Stimulated activated CD4-positive, alpha-beta T cell treated with anti-CD3 and anti-CD28 coated beads, Interleukin-15, amount 100 ng/mL, for 24 hours (primary cell): ENCODE data around the gene SGPP1.
"Not testable (repeated sequence)": the region's sequence is repeated elsewhere in the genome, so short reads cannot be mapped to it uniquely, and the experiment has no call there.

Experiments
- DNase-seq: peaks from one replicate; pipeline ENCODE4 v3.0.0-alpha.2; 2020

The SGPP1 gene

DNA sequence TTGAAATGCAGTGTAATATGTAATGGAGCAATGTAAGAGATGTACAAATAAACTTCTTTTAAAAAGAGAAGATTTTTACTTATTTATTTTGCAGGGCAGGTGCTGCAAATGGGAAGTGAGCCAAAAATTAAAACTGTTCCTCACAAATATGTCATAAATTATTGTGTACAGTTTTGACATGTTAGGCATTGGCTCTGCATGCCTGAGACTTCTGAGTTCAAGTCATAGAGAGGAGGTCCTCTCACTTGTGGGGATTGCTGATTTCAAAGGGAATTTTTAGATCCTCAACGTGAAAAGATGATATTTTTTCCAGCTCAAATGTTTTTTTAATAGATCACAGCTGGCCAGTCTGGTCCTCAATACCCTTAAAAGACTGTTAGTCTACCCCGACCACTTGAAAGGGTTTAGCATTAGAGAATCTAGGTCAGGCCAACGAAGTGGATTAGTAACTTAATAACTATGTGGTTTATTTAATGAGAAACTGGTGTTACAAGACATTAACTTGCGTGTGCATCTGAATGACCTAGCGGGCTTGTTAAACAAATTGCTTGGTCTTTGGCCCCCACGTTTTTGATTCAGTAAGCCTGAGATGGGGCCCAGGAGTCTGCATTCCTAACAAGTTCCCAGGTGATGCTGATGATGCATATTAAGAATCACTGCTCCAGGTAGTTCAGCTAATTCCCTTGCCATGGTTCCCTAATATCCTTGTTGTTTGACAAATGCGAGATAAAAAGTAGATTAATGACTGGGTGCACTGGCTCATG, 55.3 kb downstream of the SGPP1 start:
- no peak for DNase-seq

DNA sequence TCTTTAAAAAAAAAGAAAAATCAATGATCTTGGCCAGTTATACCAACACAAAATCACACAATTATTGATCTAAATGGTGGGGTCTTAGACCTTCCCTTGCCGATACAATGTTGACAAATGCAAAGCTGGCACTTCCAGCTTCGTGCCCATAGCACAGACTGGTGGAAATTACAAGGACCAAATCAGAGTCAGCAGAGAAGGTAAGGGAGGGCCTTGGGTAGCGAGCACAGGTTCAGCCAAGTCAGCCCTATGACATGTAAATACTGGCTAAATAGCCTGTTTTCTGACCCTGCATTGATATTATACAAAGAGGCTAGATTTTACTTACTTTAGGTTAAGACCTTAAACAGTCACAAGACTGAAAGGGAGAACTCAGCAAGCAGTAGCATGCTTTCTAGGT, 55.9 kb downstream of the SGPP1 start:
- DNase-seq, result no peak

DNA sequence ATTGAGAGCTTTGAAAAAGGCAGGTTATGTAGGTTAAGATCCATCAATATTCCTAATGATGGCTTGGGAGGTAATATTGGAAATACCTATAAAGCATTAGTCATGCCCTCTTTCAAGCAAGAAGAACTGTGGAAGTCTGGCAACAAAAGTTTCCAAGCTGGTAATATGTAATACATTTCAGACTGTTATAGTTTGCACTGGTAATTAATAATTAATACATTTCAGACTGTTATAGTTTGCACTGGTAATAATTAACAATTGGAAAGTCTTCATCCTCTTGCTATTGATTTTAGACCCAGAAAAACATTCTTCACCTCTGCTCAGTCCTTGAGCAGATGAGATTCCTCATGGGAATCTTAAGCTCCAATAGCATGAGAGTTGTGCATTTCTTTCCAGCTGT, 57.2 kb downstream of the SGPP1 start:
- DNase-seq, result no peak

DNA sequence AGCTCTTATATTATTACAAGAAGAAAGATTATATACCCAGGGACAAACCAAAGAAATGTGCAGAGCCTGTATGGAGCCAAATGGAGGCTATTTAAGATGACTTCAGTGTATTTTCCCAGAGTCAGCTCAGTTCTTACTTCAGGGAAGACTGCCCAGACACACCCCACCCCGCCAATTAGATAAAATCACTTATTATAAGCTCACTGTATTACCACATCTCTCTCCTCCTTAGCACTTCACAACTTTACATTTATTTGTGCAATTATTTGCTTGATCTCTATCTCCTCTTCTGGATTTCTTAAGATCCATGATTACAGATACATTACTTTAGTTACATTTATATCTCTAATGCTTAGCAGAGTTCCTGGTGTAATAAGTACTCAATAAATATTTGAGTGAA, 61.5 kb downstream of the SGPP1 start:
- DNase-seq, result no peak

DNA sequence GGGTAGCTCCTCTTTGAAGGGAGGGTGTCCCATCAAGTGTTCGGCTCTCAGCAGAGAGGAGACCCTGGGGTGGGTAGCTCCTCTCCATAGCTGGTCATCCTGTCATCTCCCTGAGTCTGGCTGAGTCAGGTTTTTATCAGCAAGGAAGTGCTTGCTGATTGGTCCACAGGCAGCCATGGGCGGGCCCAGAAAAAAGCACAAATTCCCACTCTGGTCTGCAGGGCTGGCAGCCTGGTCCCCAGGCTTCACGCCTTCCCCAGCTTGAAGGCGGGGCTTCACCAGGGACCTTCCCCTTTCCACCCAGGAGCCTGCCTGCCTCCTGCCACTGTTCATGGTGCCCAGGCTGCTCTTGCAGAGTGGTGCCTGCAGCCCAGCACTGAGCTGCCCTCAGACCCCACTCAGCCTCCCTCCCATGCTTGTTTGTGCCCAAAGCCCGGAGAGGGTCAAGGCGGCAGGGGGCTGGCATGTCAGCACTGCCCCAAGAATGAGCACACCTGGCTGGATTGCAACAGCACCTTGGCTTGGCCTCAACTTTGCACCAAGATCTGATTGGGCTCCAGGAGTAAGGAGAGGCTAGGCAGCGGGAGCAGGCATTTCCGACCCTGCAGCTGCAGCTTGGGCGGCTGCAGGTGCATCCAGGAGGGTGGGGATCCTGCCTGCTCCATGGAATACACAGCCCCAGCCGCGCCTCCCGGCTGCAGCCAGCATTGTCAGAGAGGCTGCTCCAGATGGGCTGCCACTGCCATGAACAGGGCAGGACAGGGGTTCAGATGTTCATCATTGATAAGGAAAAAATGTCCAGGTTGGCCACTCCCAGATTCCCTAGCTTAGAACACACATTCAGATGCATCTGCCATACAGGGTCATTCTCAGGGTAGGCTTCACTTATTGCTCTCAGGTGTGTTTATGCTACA, 64.2 kb downstream of the SGPP1 start:
- DNase-seq, result no peak

DNA sequence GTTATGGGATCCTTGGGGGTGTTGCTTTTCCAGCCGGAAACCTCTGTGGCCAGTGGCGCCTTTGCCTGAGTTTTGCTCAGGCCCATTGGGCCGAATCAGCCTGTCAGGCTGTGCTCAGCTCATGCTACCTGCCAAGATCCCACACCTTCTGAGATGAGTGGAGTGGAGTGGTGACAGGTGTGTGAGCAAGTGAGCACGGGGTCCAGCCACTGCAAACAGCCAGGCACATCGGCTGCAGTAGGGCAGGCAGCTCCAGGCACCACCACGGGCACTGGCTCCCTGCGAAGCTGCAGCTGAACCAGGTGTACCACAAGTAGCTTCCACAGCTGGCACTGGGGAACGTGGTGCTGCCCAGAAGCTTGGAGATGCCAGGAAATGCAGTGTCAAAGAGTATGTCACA, 65.1 kb downstream of the SGPP1 start:
- DNase-seq, result no peak

DNA sequence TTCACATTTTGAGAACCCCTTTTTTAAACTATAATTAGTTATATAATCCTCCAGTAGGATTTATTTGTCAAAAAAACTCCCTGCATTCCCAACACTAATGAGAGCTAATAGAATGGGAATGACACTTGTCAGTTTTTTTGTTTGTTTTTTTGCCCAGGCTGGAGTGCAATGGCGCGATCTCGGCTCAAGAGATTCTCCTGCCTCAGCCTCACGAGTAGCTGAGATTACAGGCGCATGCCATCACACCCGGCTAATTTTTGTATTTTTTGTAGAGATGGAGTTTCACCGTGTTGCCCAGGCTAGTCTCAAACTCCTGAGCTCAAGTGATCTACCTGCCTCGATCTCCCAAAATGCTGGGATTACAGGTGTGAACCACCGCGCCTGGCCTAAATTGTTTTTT, 66.0 kb downstream of the SGPP1 start:
- DNase-seq, result not testable (repeated sequence)

DNA sequence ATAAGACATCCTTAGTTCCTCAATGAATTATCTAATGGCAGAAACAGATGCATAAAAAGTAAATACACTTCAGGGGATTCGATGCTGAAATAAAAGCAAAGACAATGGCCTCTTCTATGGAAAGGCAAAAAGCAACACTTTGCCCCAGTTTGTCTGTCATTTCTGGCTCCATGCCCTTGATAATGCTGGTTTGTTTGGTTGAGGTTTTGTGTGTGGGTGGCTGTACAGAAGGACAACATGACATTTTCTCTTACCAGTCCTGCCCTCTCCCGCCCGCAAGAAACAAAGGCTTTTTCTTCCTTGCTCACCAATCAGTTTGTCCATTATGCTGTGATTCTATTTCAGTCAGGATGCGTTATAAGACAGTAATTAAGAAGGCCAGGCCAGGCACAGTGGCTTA, 68.1 kb downstream of the SGPP1 start:
- no peak for DNase-seq

DNA sequence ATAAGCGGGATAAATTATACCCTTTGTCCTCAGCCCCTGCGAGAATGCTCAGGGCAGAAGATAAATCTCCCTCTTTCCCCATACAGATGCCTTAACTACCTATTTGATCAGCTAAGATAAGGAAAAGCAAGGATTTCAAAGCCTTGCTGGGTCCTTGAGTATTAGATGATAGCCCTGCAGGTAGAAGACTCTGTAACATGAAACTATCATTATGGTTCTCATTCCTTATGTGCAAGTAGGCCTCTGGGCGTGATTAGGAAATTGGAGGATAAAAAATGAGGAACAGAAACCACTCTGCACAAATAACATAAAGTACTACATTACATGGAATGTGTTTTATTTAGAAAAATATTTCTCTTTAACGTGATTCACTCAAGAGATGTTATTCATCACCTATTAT, 71.7 kb downstream of the SGPP1 start:
- no peak for DNase-seq

DNA sequence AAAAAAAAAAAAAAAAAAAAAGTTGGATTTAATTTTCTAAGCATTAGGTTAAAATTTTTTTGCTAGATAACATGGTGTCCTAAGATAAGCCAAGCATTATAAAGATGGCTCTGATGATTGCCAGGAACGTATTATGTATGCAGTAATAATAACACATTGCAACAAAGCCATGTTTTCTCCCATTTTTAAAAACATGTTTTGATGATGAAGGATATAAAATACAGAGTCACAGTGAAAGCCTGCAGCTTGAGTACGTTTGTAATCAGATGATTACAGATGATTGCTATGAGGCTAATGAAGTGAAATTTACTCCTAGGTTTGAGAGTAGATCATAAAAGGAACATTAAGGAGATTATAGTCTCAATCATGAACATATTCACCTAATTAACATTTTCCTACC, 72.9 kb downstream of the SGPP1 start:
- no peak for DNase-seq

DNA sequence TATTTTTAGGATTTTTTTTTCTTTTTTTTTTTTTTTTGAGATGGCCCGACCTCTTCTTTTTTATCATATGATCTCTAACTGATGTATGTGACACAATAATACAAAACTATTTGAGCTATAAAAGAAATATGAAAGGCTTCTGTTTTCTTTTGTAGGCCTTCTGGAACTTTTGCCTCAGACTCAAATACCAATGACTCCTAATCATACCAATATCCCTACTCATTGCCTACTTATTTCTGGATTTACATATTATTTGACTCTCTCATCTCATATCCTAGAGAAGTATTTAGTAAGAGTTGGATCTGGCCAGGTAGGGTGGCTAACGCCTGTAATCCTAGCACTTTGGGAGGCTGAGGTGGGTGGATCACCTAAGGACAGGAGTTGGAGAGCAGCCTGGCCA, 73.5 kb downstream of the SGPP1 start:
- DNase-seq, result no peak

DNA sequence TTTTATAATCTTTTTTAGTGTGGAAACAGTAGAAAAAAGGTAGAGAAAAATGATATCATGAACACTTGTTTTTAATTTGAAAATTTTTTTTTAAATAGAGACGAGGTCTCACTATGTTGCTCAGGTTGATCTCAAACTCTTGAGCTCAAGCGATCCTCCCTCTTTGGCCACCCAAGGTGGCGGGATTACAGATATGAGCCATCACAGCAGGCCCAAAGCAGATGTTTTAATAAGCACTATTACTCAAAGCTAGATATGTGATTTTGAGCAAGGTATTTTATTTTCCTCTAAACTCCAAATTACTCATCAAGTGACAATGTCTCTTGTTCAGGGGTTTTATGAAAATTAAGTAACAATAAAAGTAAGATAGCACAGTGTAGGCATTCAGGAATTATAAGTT, 75.5 kb downstream of the SGPP1 start:
- DNase-seq, result no peak

DNA sequence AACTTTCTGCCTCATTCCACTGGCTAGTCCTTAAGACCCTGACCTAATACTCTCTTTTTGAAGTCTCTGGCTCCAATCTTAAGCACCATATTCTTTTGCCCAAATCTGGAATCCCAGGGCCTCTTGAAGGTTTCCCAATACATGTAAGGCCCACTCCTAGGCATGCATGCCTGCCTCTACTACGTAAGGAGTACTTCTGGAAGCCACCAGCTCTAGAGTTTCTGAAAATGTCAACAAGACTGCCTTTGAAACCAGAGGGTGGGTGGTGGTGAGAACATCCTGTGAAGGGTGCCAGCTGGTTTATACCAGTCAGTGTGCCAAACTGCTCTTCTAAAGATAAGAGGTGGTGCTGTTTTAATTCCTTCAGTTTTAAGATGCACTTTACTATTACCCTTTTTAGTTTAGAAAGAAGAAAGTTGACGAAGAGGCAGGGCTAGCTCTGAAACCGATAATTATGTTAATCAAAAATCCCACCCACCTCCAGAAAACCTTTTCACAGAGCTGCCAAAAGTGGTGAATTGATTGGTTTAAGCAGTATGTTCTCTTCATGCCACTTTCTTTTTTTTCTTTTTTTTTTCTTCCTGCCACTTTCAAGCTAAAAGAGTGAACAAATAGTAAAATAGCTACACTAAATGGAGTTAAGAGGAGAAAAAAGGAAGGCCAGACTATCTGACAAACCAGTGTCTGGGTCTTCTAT, 77.5 kb downstream of the SGPP1 start:
- peak; percentile 42 for DNase-seq

DNA sequence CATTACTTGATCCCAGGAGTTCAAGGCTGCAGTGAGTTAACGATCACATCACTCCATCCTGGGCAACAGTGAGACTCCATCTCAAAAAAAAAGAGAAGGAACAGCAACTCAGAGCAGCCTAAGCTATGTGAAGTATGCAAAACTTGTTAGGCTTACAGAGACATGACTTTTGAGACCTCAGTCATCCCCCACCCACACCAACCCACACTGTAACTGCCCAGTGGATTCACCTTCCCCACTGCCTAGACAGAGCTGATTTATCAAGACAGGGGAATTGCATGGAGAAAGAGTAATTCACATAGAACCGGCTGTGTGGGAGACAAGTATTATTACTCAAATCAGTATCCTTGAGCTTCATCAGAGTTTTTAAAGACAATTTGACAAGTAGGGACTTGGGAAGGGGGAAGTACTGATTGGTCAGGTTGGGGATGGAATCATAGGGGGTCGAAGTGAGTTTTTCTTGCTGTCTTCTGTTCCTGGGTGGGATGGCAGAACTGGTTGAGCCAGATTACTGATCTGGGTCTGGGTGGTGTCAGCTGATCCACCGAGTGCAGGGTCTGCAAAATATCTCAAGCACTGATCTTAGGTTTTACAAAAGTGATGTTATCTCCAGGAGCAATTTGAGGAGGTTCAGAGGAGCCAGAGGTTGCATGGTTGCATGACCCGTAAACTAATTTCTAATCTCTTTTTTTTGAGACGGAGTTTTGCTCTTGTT, 80.0 kb downstream of the SGPP1 start:
- no peak for DNase-seq

DNA sequence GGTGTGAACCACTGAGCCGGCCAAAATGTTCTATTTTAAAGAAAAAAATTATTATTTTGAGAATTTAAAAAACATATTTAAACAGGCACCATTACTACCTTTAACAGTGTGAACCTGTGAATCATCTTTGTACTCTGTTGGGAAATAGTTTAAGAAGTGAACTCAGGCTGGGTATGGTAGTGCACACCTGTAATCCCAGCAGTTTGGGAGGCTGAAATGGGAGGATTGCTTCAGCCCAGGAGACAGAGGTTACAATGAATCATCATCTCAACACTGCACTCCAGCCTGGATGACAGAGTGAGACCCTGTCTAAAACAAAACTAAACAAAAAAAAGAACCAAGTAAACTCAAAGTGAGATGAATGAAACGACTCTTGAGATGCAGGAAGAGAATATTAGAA, 83.1 kb downstream of the SGPP1 start:
- DNase-seq, result no peak

DNA sequence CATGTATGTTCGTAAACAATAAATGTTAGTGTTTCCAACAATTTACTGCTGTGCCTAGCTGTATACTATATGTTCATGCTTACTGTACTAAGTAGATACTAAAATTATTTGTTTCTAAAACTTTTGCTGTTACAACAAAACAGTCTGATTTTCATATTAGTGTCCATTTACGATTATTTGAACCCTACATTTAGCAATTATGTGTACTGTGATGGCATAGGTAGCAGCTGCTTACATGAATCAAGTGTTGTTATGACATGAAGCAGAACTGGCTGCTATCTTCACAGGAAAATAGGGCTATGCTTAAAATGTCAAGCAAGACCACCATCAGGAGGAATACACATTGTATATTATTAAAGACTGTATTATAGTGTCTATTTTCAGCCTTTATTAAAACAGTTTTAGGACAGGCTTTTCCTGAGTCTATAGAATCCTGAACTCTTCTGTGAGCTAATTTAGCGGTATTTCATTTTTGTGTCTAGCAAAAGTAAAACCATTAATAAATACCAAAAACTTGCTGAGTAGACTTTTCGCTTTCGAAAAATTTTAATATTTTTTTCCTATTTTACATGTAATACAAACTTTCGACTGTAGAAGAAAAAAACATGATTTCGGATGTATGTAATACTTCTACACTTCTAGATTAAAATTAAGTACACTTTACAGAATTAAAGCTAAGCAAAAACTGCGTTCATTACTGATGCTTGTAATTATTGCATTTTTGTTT, 85.0 kb downstream of the SGPP1 start:
- no peak for DNase-seq

DNA sequence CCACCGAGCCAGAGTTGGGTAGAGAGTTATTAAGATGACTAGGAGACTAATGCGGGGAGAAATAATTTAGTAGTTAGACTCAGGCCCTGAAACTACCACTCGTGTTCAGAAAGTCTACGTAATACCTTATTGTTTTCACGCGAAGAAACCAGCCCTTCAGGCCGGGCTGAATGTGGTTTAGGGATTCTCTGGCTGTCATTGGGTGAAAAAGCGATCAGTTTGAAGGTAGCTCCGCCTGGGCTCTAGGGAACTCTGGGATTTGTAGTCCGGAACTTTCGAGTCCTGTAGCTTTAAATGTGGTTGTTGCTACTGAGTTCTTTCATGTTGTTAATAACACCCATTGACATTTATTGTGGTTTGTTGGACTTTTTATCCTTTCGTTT, 85.6 kb downstream of the SGPP1 start:
- peak; percentile 81 for DNase-seq

DNA sequence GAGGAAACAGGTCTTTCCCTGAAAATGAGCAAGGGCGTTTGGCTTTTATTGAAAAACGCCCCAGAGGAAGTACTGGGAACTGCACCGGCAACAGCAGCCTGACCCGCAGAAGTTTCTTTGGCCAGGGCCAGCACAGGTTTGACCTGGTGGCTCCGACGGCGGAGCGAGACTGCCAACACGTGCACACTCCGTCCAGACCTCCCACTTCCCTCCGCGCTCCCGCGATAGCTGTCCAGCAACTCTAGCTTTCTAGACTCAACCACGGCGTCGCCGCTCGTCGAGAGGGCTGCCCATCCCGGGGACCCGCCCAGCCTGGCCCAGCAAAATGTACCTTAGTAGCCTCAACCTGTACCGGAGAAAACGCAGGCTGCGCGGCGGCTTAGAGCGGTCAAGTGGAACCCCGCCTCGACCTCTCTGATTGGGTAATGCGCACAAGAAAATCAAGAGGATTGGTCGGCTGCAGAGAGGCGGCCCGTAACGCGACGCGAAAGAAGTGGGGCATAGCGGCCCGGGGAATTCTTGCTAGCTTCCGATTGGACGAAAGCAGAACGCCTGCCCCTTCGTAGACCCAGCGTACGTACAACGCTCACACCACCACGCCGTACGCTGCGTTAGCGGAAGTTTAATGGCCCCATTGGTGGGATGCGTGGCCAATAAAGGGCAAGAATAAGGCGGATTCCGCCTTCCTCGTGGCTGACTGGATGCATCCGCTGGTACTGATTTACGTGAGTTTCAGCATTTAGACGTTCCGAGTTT, 86.2 kb downstream of the SGPP1 start, which contains the start of gene WDR89:
WDR89 (minus strand) TSS at position 399 of the 756 bp plus-strand sequence. CDS start 41,929 bp downstream, outside the sequence.
- peak; percentile 96 for DNase-seq

DNA sequence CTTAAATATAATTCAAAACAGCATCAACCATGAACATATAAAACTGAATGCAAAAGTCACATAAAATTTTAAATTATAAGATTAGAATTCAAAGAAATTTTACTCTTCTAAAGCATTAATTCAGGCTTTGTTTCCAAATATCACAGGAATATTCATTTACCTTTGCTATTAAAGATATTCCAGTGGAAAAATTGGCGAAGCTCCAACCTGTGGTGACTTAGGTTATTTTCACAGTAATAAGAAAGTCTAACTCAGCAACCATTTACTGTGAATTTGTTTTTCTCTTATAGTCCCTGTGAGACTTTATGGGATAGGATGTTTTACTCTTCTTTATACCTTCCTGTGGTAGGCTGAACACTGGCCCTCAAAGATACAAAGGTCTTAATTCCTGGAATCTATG, 89.4 kb downstream of the SGPP1 start:
- no peak for DNase-seq

DNA sequence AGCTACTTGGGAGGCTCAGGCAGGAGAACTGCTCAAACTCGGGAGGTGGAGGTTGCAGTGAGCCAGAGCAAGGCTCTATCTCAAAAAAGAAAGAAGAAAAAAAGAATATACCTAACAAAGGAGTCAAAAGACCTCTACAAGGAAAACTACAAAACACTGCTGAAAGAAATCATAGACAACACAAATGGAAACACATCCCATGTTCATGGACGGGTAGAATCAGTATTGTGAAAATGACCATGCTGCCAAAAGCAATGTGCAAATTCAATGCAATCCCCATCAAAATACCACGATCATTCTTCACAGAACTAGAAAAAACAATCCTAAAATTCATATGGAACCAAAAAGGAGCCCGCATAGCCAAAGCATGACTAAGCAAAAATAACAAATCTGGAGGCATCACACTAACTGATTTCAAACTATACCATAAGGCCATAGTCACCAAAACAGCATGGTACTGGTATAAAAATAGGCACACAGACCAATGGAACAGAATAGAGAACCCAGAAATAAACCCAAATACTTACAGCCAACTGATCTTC, 91.7 kb downstream of the SGPP1 start:
- not testable (repeated sequence) for DNase-seq
